Measurements from ENCODE around the gene GHDC. TPM values are rescaled to one million over a fixed set of nuclear protein-coding genes. Genes with fewer than 3 reads are reported as not detected.
A peak's percentile ranks its signal among the peaks of the same experiment; 100 is the strongest.

GHDC gene
- total RNA-seq, 1 experiment from 2014 or later: 21.5 TPM

- Histone ChIP-seq H3K36me3 (ENCODE audit: low read depth) (no peaks in the 10 kb centered on the region), H3K9me3 (ENCODE audit: insufficient read depth, low read depth) (no peaks in the 10 kb centered on the region), H3K4me2 (no peak overlapping the region), H3F3A (ENCODE audit: insufficient read depth, low read depth) (no peaks in the 10 kb centered on the region; the same call in 1 of the 2 replicates), H3K4me3 (no peak overlapping the region), H3K9me2 (ENCODE audit: insufficient read depth) (no peaks in the 10 kb centered on the region), H3K4me1 (replicated peaks; ENCODE audit: insufficient read depth) (no peaks in the 10 kb centered on the region), H3K27me3 (ENCODE audit: insufficient read depth, low read depth) (no peaks in the 10 kb centered on the region), H4K20me1 (ENCODE audit: insufficient read depth) (no peaks in the 10 kb centered on the region), H3K27ac (no peak overlapping the region), H3K79me2 (ENCODE audit: low read depth) (no peaks in the 10 kb centered on the region), H2AFZ (no peak overlapping the region)
- ChIA-PET CTCF (no interaction called here), POLR2A (ENCODE audit: unreplicated experiment) (no interaction called here)
- no TSS peak for BruUV-seq (replicated peaks)
- TF ChIP-seq EZH2 (IDR thresholded peaks at IDR 0.05; ENCODE audit: low read depth): no peak
- intact Hi-C loops (cut with micrococcal nuclease; ENCODE audit: unreplicated experiment): no loop called here
- DNase-seq: no peak
These were observed 4.6 kb upstream of the GHDC start for GRCh38 chr17:42198897-42199296.

- no peak for DNase-seq
- H3K9me3 ChIP-seq (ENCODE audit: insufficient read depth, low read depth): no peaks in the 10 kb centered on the region
- no peak for TF ChIP-seq EZH2 (IDR thresholded peaks at IDR 0.05; ENCODE audit: low read depth)
- TF ChIP-seq CTCF (conservative IDR thresholded peaks at IDR 0.05): no peak
- BruUV-seq (replicated peaks): no TSS peak
- 0 out of 2 replicates have a peak, but pooled peaks cover 6% of the 10 kb centered on the region for H3K4me1 ChIP-seq (replicated peaks; ENCODE audit: insufficient read depth)
- ChIA-PET POLR2A (ENCODE audit: unreplicated experiment) (no interaction called here), CTCF (no interaction called here)
- no peaks in the 10 kb centered on the region for H3F3A ChIP-seq (ENCODE audit: insufficient read depth, low read depth)
- H4K20me1 ChIP-seq (ENCODE audit: insufficient read depth): no peaks in the 10 kb centered on the region
- H3K9me2 ChIP-seq (ENCODE audit: insufficient read depth): no peaks in the 10 kb centered on the region
- no peak overlapping the region for H3K4me2 ChIP-seq
- no peaks in the 10 kb centered on the region for H3K79me2 ChIP-seq (ENCODE audit: low read depth)
- H3K27me3 ChIP-seq (ENCODE audit: insufficient read depth, low read depth): no peaks in the 10 kb centered on the region
- H3K4me3 ChIP-seq: no peak overlapping the region
- H3K36me3 ChIP-seq (ENCODE audit: low read depth): no peaks in the 10 kb centered on the region
- no peak overlapping the region for H2AFZ ChIP-seq
- no peak overlapping the region for H3K27ac ChIP-seq
- intact Hi-C loops (cut with micrococcal nuclease; ENCODE audit: unreplicated experiment): no loop called here
These were observed 3.4 kb upstream of the GHDC start for GRCh38 chr17:42197564-42198156.

GRCh38 chr17:42193216-42193968, 902 bp downstream of the GHDC start:
- 0 out of 2 replicates have a peak, but pooled peaks cover 6% of the 10 kb centered on the region for H3K4me1 ChIP-seq (replicated peaks; ENCODE audit: insufficient read depth)
- intact Hi-C loops (cut with micrococcal nuclease; ENCODE audit: unreplicated experiment): no loop called here
- no peak for TF ChIP-seq EZH2 (IDR thresholded peaks at IDR 0.05; ENCODE audit: low read depth)
- TF ChIP-seq CTCF (conservative IDR thresholded peaks at IDR 0.05): no peak
- no peaks in the 10 kb centered on the region for H3F3A ChIP-seq (ENCODE audit: insufficient read depth, low read depth)
- POLR2A ChIA-PET (ENCODE audit: unreplicated experiment): interaction anchor here (0.6 kb wide), 1 partner anchor 77 kb away, joined by 8 read pairs; no protein-coding TSS in a partner anchor
- CTCF ChIA-PET: no interaction called here
- H3K9me2 ChIP-seq (ENCODE audit: insufficient read depth): no peaks in the 10 kb centered on the region
- peak overlapping the region; percentile 80 for H3K4me2 ChIP-seq
- H3K27me3 ChIP-seq (ENCODE audit: insufficient read depth, low read depth): no peaks in the 10 kb centered on the region
- peak overlapping the region; percentile 98 for H2AFZ ChIP-seq
- H3K9me3 ChIP-seq (ENCODE audit: insufficient read depth, low read depth): no peaks in the 10 kb centered on the region
- BruUV-seq (replicated peaks): no TSS peak
- peak overlapping the region; percentile 72 for H3K4me3 ChIP-seq
- H3K79me2 ChIP-seq (ENCODE audit: low read depth): no peaks in the 10 kb centered on the region
- no peaks in the 10 kb centered on the region for H4K20me1 ChIP-seq (ENCODE audit: insufficient read depth)
- H3K27ac ChIP-seq: no peak overlapping the region
- no peaks in the 10 kb centered on the region for H3K36me3 ChIP-seq (ENCODE audit: low read depth)
- no peak for DNase-seq
